ENCODE data around the gene FEZ2. TPM values are rescaled to one million over a fixed set of nuclear protein-coding genes. Genes with fewer than 3 reads are reported as not detected.

FEZ2 gene
- polyA plus RNA-seq, 1 donor (not counting 4 experiments of a cell fraction or from before 2014, with no cell fraction given): 56.2 TPM

DNA sequence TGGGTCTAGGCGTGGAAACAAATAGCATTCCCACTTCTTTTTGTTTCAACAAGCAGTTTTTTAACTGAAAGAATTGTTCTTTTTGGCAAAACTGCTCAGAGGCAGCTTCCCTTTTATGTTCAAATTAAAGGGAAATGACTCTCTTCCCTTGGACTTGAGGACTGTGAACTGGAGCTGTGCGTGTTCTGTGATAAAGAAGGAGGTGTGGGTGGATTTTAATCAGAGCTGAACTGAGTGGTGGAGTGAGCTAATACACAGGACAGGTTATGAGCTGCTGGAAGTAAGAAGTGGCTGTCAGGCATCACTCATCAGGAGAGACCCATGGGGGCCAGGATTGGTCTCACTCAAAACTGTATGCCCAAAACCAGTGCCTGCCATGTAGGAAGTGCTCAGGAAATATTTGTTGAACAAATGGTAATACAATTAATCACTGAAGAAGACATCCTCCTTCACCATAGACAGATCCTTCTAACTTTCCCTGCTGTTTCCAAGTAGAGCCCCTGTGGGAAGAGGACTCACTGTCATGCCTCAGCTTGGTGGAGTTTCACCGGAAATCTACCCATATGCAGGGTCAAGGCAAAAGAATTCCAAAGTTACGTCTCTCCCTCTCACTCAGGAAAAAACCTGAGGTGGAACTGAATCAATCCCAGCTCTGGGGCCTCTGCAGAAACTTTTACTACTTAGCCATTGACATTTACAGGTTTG lies 55.9 kb downstream of the FEZ2 start:
- no peaks in the 10 kb centered on the region for H3K4me1 ChIP-seq (ENCODE audit: control insufficient read depth, extremely low read depth, insufficient read depth, low read length)
- H3K79me2 ChIP-seq (ENCODE audit: control insufficient read depth, insufficient read depth, low read length): no peaks in the 10 kb centered on the region
- H3K9ac ChIP-seq (ENCODE audit: control insufficient read depth, extremely low read depth, insufficient read depth, low read length): no peak overlapping the region
- H3K4me3 ChIP-seq (ENCODE audit: control insufficient read depth in 2 of 3, extremely low read depth in 1 of 3, insufficient read depth in 2 of 3, low read depth in 1 of 3, low read length in 3 of 3): no peak overlapping the region
- no peak for FAIRE-seq
- no peaks in the 10 kb centered on the region for H3K9me3 ChIP-seq (ENCODE audit: control insufficient read depth, low read depth, low read length)
- H3K9me1 ChIP-seq (ENCODE audit: control insufficient read depth, extremely low read depth, insufficient read depth, low read length): no peaks in the 10 kb centered on the region
- no peaks in the 10 kb centered on the region for H3K27me3 ChIP-seq (ENCODE audit: control insufficient read depth, extremely low read depth, insufficient read depth, low read length)
- H3K4me2 ChIP-seq (ENCODE audit: control insufficient read depth, extremely low read depth, insufficient read depth, low read depth, low read length): no peak overlapping the region
- no peak for TF ChIP-seq EZH2 (IDR thresholded peaks at IDR 0.05; ENCODE audit: low read length)
- TF ChIP-seq, protein P1, sequence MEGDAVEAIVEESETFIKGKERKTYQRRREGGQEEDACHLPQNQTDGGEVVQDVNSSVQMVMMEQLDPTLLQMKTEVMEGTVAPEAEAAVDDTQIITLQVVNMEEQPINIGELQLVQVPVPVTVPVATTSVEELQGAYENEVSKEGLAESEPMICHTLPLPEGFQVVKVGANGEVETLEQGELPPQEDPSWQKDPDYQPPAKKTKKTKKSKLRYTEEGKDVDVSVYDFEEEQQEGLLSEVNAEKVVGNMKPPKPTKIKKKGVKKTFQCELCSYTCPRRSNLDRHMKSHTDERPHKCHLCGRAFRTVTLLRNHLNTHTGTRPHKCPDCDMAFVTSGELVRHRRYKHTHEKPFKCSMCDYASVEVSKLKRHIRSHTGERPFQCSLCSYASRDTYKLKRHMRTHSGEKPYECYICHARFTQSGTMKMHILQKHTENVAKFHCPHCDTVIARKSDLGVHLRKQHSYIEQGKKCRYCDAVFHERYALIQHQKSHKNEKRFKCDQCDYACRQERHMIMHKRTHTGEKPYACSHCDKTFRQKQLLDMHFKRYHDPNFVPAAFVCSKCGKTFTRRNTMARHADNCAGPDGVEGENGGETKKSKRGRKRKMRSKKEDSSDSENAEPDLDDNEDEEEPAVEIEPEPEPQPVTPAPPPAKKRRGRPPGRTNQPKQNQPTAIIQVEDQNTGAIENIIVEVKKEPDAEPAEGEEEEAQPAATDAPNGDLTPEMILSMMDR (optimal IDR thresholded peaks at IDR 0.05 in 1 of 3, IDR thresholded peaks at IDR 0.05 in 1 of 3, conservative IDR thresholded peaks at IDR 0.05 in 1 of 3; ENCODE audit: extremely low read depth in 1 of 3, insufficient read depth in 2 of 3, low read length in 3 of 3): no peak
- H3K36me3 ChIP-seq (ENCODE audit: control insufficient read depth in 2 of 2, extremely low read depth in 1 of 2, insufficient read depth in 2 of 2, low read length in 2 of 2): peaks cover 50% of the 10 kb centered on the region in 2 experiments
- H2AFZ ChIP-seq (ENCODE audit: control insufficient read depth, low read length): no peak overlapping the region
- dilution Hi-C loops (cut with MboI; ENCODE audit: extremely low pct_ligation_motif_present, low sequenced_read_pairs): no loop called here
- H4K20me1 ChIP-seq (ENCODE audit: control insufficient read depth, extremely low read depth, insufficient read depth, low read length): no peaks in the 10 kb centered on the region
- DNase-seq (ENCODE audit: low read depth, low spot score): no peak
- H3K27ac ChIP-seq (ENCODE audit: control insufficient read depth, insufficient read depth, low read length): no peak overlapping the region

DNA sequence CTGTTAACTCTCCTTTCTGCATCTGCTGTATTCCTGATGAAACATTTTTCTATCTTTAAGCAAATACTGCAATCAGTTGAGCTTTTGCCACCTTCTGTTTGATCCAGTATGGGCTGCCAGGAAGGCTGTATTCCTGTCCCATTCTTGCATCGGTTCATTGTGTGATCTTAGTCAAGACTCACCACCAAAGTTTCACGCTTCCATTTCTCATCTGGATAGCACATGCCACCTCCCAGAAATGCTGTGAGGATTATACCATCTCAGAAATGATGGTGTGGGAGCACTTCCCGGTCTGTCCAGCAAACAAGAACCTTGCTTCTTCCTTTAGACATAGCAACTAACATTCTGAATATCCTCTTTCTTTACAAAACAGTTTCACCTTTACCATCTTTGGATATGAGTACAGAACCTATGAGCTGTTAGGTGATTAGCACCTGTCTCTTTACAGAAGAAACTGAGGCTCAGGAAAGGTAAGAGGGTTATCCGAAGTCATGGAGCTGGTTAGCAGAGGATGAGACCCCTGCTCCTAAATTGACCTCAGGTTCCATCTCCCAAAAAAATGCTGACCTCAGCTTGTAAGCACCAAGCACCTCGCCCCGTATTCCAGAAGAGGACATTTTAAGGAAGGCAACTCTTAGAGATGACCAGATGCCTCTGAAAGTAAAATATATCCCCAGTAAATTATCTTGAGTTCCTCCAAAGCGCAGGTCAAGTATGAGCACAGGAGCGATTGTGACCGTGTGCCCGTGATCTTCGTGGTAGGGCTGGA lies 56.8 kb downstream of the FEZ2 start:
- FAIRE-seq: no peak

More for the DNA sequence above, 56.8 kb downstream of the FEZ2 start:
- Histone ChIP-seq H4K20me1 (ENCODE audit: control insufficient read depth, extremely low read depth, insufficient read depth, low read length) (no peaks in the 10 kb centered on the region), H3K27me3 (ENCODE audit: control insufficient read depth, extremely low read depth, insufficient read depth, low read length) (no peaks in the 10 kb centered on the region), H3K9me1 (ENCODE audit: control insufficient read depth, extremely low read depth, insufficient read depth, low read length) (no peaks in the 10 kb centered on the region), H3K4me2 (ENCODE audit: control insufficient read depth, extremely low read depth, insufficient read depth, low read depth, low read length) (no peak overlapping the region), H3K79me2 (ENCODE audit: control insufficient read depth, insufficient read depth, low read length) (no peaks in the 10 kb centered on the region), H3K36me3 (ENCODE audit: control insufficient read depth in 2 of 2, extremely low read depth in 1 of 2, insufficient read depth in 2 of 2, low read length in 2 of 2) (peaks cover 48 to 54% of the 10 kb centered on the region in 2 experiments), H2AFZ (ENCODE audit: control insufficient read depth, low read length) (no peak overlapping the region), H3K9me3 (ENCODE audit: control insufficient read depth, low read depth, low read length) (no peaks in the 10 kb centered on the region), H3K4me1 (ENCODE audit: control insufficient read depth, extremely low read depth, insufficient read depth, low read length) (no peaks in the 10 kb centered on the region), H3K27ac (ENCODE audit: control insufficient read depth, insufficient read depth, low read length) (no peak overlapping the region), H3K4me3 (ENCODE audit: control insufficient read depth in 2 of 3, extremely low read depth in 1 of 3, insufficient read depth in 2 of 3, low read depth in 1 of 3, low read length in 3 of 3) (no peak overlapping the region), H3K9ac (ENCODE audit: control insufficient read depth, extremely low read depth, insufficient read depth, low read length) (no peak overlapping the region)
- dilution Hi-C loops (cut with MboI; ENCODE audit: extremely low pct_ligation_motif_present, low sequenced_read_pairs): no loop called here
- TF ChIP-seq, protein P1 (optimal IDR thresholded peaks at IDR 0.05 in 1 of 3, IDR thresholded peaks at IDR 0.05 in 1 of 3, conservative IDR thresholded peaks at IDR 0.05 in 1 of 3; ENCODE audit: extremely low read depth in 1 of 3, insufficient read depth in 2 of 3, low read length in 3 of 3): no peak
- no peak for TF ChIP-seq EZH2 (IDR thresholded peaks at IDR 0.05; ENCODE audit: low read length)
- DNase-seq (ENCODE audit: low read depth, low spot score): no peak
